HG03135 (cell line): ENCODE results near the gene TSR3.

ENCODE experiments used
- ATAC-seq: cut with Tn5 transposase; IDR thresholded peaks from one replicate; pipeline ENCODE4 v1.9.1; 2021; ENCODE audit warnings: mild to moderate bottlenecking, moderate library complexity; ENCODE audit not compliant: unreplicated experiment

The TSR3 gene

GRCh38 chr16:1355591-1355990 is 3.9 kb upstream of the TSR3 start:
- no peak for ATAC-seq

DNA sequence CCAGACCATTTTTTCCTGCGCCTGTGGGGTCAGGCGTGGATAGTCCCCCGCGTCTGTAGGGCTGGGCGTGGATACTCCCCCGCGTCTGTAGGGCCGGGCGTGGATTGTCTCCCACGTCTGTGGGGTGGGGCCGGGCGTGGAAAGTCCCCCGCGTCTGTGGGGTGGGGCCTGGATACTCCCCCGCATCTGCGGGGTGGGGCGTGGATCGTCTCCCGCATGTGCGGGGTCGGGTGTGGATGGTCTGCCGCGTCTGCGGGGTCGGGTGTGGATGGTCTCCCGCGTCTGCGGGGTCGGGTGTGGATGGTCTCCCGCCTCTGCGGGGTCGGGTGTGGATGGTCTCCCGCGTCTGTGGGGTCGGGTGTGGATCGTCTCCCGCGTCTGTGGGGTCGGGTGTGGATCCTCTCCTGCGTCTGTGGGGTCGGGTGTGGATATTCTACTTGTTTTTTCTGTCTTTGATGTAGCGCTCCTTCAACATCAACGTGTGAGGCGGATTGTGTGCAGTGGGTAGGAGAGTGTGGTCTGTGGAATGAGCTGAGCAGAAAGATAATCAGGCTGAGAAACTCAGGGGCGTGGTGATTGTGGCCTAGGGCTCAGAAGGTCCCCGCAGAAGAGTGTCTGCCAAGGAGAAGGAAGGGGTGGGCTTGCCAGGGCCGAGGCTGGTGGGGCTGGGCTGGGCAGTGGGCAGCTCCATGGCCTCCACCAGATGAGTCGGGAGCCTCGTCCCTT is 3.3 kb upstream of the TSR3 start:
- ATAC-seq = no peak

DNA sequence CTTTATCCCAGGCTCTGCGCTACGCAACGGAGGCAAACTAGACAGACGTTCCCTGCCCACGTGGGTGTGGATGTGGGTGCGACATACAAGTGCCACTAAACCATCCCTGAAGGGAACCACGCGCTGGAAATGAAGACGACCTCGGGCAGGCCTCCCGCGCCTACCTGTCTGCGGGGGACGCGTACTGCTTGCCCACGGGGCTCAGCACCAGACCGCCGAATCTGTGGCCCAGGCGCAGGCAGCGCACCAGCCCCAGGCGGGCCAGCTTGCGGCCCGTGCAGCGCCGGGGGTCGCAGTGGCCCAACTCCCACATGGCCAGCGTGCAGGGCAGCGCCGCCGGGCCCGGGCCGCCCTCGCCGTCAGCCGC is 480 bp downstream of the TSR3 start:
- peak; percentile 10 for ATAC-seq

DNA sequence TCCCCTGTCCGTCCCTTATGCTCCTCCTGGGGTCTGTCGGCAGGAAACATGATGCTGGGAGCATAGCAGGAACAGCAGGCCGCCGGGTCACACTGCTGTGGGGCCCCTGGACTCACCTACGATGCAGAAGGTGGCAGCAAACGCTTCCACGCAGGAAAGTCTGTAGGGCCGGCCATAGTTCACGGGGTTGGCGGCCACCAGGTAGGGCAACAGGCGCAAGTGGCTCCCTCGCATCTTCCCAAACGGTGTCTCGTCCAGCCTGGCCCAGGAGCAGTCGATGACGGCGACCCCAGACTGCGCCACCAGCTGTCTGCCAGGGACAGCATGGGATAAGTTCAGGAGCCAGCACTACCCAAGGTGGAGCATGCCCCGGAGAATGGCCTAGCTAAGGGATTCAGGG is 987 bp downstream of the TSR3 start:
- no peak for ATAC-seq

- ATAC-seq = no peak
Observed at GRCh38 chr16:1349951-1350350, 1.7 kb downstream of the TSR3 start.

DNA sequence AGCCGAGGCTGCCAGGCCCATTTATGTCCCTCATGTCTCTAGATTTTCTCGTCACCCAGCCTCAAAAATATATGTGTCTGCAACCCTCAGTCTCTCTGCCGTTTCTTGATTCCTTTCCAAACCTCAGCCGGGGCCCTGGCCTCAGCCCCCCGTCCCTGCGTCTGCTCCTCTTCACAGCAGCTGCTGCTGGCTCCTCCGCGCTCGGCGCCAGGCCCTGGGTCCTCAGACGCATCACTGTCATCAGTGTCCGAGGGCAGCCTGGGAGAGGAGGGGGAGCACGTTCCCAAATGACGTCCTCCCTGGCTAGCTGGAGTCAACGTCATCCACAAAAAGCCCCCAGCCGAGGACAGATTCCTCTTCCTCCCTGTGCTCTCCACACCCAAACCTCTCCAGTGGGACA is 2.3 kb downstream of the TSR3 start:
- ATAC-seq = no peak

DNA sequence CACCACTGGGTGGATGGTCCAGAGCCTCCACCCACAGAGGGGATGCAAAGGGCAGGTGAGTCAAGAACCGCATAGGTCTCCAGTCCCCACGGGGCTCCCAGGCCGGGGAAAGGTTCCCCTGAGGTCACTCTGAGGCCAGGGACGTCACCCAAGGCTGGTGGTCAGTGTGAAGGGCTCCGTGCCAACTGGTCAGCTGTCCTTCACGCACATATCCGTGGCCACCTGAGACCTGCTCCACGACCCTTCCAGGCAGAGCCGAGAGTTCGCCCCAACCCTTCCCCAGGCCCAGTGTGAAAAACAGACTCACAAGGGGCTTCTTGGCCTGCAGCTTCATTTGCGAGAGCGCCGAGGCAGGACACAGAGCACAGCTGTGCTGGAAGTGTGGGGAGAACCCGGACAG is 2.8 kb downstream of the TSR3 start:
- no peak for ATAC-seq

DNA sequence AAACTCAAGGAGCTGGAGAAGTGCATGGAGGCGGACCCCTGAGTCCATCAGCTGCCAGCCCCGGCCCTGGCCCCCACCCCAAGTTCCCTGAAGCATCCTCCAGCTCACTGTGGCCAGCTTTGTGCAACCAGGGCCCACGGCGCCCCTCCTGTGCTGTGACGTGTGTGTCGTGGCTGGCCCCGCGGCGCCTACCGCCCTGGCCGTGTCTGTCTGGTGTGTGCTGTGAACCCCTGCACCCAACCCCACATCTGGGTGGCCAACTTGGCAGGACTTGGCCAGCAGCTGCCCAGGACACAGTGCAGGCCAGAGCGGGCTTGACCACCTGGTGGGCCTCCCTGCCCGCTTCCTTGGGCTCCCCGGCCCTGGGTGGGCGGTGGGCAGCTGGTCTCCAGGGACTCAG is 3.2 kb downstream of the TSR3 start:
- ATAC-seq = no peak

GRCh38 chr16:1347962-1348361 is 3.7 kb downstream of the TSR3 start:
- ATAC-seq = no peak

DNA sequence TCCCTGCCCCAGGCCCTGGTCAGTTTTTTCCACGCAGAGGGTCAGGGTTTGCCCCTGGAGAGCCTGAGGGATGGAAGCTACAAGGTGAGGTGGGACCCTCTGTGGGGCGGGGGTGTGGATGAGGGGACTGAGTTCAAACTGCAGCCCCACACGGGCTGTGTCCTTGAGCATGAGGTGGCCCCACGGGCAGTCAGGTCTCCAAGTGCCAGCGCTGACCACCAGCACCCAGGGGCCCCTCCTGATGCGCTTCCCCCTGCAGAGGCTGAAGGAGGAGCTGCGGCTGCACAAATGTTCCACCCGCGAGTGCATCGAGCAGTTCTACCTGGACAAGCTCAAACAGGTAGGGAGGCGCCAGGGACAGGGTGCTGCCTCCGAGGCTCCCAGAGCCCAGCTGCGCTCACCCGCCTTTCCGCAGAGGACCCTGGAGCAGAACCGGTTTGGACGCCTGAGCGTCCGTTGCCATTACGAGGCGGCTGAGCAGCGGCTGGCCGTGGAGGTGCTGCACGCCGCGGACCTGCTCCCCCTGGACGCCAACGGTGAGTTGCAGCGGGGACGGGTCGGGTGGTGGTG is 4.3 kb downstream of the TSR3 start:
- no peak for ATAC-seq

DNA sequence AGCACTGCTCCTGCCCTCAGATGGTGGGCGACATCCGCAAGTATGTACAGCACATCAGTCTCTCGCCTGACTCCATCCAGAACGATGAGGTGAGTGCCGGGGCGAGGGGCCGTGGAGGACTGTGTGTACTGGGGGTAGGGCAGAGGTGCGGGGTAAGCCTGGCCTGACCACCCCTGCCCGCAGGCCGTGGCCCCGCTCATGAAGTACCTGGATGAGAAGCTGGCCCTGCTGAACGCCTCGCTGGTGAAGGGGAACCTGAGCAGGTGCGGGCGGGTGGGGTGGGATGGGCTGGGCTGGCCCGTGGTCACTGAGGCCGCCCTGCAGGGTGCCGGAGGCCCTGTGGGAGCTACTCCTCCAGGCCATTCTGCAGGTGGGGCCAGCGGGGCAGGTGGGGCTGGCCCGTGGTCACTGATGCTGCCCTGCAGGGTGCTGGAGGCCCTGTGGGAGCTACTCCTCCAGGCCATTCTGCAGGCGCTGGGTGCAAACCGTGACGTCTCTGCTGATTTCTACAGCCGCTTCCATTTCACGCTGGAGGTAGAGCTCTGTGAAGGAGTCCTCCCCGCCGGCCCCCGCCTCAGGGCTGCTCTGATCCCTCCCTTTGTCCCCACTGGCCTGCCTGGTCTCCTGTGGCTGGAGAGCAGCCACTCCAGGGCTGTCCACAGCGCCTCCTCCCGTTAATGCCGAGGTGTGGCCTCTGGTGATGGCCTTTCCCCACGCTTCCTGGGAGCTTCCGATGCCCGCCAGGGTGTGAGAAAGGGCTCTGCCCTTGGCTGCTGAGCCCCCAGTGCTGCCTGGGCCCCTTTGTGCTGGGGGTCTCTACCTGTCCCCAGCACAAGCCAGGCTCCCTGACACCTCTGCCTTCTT is 5.0 kb downstream of the TSR3 start:
- ATAC-seq = no peak

GRCh38 chr16:1345651-1346421 is 5.8 kb downstream of the TSR3 start:
- no peak for ATAC-seq

DNA sequence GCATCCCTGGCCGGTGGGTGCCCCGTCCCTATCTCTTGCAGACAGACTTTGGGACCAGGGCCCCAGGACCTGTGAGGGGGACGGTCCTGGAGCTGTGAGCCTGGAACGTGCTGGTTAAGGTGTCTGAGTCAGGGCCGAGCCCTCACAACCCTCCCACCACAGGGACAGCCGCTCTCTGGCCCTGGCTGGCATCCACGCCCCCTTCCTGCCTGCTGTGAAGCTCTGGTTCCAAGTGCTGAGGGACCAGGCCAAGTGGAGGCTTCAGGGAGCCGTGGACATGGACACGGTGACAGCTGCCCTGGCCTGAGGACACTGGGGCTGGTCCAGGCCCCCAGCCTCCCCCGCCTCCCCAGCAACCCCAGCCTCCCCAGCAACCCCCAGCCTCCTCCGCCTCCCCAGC is 6.6 kb downstream of the TSR3 start:
- no peak for ATAC-seq

GRCh38 chr16:1344499-1344898 is 7.2 kb downstream of the TSR3 start:
- no peak for ATAC-seq

DNA sequence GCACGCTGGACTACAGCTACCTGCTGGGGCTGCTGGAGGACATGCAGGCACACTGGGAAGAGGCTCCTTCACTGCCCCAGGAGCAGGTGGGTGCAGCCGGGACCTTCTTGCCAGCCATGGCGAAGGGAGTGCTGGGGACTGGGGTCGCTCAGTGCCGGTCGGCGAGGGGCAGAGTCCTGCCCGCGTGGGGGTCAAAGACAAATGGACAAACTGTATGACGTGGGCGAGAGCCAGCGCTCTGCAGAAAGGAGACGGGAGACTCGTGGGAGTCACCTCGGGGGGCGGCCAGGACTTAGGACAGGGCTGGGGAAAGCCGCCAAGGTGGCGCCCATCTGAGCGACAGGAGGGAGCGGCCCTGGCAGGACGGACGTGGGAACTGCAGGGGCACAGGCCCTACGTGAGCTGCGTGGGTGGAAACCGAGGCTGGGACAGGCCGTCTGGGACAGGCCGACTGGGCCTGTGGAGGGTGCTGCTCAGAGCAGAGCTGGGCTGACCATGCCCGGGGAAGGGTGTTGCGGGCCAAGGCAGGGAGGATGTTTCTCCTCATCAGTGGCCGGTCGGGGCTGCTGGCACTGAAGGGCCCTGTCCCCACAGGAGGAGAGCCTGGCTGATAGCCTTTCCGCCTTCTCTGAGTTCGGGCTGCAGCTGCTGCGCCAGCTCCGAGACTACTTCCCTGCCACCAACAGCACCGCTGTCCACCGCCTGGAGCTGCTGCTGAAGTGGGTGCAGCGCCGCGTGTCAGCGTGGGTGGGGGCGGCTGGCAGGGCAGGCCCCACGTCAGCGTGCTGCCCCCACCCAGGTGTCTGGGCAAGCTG is 8.0 kb downstream of the TSR3 start:
- no peak for ATAC-seq

GRCh38 chr16:1342526-1343427 is 8.9 kb downstream of the TSR3 start:
- peak; percentile 76 for ATAC-seq

DNA sequence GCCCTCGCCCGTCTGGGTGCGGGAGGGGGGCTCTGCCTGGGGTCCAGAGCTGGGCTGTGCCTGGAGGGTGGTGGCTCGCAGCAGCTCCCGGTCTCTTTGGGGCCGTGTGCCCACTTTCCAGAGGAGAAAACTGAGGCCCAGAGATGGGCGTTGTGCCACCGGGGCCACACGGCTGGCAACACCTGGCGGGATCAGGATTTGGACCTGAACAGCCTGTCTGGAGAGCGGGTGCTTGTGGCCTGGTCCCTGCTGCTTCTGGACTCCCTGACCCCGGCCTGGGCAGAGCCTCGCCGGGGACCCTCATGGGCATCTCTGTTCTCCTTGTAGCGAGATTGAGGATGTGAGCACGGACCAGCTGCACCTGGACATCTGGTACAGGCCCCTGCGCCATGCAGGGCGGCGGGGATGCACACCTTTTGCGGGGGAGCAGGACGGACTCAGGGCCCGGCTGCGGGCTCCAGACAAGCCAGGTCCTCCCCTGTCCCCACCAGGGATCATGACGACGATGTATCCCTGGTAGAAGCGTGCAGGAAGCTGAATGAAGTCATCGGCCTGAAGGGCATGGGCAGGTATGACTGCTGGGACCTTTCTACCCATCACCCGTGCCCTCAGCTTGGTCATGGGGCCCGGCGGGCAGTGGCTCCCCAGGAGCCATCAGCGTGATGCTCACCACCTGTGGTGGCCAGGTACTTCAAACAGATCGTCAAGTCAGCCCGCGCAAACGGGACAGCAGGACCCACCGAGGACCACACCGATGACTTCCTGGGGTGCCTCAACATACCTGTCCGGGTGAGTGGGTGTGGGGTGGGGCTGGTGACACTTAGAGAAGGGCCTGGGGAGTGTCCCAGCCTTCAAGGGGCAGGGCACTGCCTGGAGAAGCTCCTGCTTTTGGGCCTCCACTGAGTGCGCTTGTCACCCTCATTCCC is 9.9 kb downstream of the TSR3 start:
- ATAC-seq = no peak

- ATAC-seq = no peak
Observed at GRCh38 chr16:1340730-1341494, 10.8 kb downstream of the TSR3 start.
